NCI-H82 treated with DMSO at 0.1 percent for 48 hours (cell line): Measurements from ENCODE around the gene IFNL3.
"Not testable (repeated sequence)": the region's sequence is repeated elsewhere in the genome, so short reads cannot be mapped to it uniquely, and the experiment has no call there.

ENCODE experiments used
- DNase-seq: peaks from one replicate; lab custom pipeline; 2025; ENCODE audit not compliant: unreplicated experiment; lab: John Stamatoyannopoulos, UW

IFNL3 gene

DNA sequence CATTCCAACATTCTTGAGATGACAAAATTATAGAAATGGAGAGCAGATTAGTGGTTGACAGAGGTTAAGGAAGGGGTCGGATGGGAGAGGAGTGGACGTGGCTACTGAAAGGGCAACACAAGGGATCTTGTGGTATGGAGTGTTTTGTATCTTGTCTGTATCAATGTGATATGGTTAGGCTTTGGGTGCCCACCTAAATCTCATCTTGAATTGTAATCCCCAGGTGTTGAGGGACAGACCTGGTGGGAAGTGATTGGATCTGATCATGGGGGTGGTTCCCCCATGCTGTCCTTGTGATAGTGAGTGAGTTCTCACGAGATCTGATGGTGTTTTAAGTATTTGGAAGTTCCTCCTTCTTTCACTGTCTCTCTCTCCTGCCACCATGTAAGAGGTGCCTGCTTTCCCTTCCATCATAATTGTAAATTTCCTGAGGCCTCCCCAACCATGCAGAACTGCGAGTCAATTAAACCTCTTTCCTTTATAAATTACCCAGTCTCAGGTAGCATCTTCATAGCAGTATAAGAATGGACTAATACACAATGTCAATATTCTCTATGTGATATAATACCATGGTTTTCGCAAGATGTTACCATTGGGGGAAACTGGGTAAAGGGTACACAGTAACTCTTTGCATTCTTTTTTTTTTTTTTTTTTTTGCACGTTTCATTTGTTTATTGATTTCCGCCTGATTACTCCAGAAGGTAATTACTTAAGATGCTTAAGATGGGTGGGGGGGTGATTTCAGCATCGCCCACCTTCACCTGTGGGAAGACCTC is 8.8 kb upstream of the IFNL3 start:
- DNase-seq, result no peak

DNA sequence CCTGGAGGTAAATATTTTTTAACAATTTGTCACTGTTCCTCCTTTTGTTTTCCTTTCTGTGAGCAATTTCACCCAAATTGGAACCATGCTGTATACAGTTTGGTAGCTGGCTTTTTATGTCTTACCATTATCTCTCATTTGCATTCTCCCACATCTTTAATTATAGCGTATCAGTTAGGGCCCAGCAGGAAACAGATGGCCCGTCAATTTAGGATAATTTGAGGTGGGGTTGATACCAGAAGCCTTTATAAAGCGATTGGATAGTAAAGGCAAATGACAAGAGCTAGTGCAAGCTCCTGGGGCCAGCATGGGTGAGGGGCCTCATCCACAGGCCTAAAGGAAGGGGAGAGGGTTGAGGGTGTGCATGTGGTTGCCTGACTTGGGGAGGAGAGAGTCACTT is 7.7 kb upstream of the IFNL3 start:
- no peak for DNase-seq

DNA sequence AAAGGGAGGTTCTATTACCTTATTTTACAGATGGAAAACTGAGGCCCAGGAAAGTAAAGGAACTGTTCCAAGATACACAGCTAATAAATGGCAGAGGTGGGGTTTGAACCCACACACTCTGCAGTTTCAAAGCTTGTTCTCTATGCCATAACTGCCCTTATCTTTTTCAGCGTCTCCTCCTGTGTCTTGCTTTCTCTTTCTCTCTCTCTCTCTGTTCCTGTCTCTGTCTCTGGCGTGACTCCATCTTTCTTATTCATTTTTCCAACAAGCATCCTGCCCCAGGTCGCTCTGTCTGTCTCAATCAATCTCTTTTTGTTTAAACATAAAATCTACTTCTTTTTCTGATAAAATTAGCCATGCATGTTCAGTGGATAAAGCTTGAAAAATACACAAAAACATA is 7.0 kb upstream of the IFNL3 start:
- DNase-seq, result no peak

DNA sequence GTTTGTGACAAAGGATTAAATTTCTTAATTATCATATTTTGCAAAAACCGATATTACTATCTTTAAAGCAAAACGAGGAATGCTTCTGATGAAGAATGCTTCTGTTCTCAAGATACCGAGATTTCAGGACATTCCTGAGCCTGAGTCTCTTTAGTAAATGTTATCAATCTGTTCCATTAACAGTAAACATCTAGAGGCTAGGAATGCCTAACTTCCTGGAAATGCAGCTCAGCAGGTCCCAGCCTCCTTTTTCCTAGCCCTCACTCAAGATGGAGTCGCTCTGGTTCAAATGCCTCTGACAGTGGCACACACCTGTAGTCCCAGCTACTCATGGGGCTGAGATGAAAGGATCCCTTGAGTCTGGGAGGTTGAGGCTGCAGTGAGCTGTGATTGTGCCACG is 6.3 kb upstream of the IFNL3 start:
- no peak for DNase-seq

DNA sequence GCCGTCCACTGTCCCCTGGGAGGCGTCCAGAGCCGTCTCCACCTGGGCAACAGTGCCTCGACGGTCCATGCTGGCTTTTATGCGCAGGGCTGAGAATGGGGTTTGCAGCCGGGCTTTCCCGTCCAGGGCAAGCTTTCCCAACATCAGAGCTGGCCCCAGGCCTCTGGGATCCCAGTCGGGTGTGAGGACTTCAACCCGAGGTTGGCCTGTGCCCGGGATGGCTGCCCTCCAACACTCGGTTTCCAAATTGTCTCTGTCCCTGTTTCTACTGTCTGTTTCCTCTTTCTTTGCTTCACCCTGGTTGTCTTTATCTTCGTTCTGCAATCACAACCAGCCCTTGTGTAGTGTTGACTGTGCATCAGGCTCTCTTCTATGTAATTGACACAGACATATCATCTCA is 4.0 kb upstream of the IFNL3 start, which contains the start of gene IFNL4:
Gene IFNL4 (minus strand): TSS at position 51 of the 400 bp plus-strand sequence.
- DNase-seq, result no peak

DNA sequence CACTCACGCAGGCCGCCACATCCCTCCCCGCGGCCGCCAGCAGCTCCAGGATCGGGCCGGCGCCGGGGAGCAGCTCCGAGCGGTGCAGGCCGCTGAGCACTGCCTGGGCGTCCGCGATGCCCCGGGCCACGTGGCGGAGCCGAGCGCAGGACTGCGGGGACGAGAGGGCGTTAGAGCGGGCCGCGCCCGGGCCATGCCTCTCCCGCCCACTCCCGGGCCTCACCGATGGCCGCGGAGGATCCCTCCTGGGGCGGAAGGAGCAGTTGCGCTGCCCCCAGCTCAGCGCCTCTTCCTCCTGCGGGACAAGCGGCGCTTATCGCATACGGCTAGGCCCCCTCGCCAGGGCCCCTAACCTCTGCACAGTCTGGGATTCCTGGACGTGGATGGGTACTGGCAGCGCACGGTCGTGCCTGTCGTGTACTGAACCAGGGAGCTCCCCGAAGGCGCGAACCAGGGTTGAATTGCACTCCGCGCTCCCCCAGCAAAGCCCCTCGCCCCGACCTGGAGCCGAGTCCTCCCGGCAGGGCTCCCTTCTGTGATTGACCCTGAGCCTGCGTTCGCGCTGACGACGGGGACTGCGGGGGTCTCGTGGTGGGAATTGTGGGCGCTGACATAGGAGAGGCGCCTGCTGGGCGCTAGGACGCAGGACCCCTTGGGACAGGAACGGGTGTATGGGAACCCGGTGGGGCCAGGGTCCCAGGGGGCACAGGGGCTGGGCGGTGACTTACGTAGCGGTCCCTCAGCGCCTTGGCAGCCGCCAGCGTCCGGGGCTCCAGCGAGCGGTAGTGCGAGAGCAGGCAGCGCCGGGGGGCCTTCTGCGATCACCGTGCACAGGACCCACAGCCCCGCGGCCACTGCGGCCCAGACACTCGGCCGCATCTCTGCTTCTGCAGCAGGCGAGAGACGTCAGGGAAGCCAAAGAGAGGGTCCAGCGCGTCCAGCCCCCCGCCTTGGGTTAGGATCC is 3.2 kb upstream of the IFNL3 start:
- DNase-seq, result no peak

DNA sequence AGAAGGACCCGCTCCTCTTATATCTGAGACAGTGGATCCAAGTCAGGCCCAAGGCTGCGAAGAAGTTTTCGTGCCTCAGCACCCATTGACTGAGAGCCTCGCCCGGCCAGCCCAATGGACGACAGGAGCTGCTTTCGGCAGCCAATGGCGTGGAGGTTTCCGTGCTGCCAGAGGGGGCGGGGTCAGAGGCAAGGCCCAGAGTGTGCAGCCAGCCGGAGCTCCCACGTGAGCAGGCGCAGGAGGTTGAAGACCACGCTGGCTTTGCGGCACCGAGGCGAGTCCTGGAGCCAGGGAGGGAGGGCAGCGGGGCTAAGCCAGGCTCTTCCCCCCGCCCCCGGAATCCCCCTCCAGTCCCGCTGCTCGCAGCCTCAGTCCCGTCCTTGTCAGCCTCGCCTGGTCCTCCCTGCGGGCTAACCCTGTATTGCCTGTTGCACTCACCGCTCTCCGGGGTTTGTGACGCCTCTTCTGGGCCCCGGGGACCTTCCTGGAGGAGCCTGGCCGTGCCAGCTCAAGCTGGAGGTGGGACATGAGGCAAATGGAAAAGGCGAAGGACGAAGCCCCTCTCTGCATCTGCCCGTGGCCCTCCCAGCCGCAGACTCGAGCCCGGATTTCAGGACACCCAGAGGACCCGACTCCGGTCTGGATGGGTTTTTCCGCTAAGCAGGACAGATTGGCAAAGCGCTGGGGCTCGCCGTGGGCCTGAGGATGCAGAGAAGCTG is 2.3 kb upstream of the IFNL3 start:
- DNase-seq, result no peak

DNA sequence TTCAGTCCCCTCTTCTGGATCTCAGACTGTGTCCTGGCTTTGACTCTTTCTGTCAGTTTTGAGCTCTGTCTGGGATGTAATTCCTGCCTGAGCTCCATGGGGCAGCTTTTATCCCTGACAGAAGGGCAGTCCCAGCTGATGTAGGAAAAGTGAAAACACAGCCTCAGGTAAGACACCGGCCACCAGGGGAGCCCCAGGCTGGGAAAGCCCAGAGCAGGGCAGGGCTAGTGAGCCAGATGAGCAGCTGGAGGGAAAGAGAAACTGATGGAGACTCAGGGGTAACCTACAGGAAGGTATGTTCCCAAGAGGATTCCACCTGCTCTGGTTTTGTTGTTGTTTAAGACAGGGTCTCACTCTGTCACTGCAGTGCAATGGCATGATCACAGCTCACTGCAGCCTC is 360 bp upstream of the IFNL3 start:
- DNase-seq, result not testable (repeated sequence)

DNA sequence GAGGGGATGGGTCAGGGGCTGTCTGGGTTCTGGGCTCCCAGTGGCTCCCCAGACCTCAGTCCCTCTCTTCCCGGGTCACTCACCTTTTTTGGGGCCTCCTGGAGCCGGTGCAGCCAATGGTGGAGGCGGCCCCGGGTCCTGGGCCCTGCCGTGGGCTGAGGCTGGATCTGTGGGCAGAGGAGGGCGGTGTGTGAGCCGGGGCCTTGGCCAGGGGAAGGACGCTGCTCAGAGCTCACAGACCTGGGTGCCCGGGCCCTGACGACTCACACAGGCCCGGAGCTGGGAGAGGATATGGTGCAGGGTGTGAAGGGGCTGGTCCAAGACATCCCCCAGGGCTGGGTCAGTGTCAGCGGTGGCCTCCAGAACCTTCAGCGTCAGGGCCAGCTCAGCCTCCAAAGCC is 1.1 kb downstream of the IFNL3 start:
- not testable (repeated sequence) for DNase-seq

DNA sequence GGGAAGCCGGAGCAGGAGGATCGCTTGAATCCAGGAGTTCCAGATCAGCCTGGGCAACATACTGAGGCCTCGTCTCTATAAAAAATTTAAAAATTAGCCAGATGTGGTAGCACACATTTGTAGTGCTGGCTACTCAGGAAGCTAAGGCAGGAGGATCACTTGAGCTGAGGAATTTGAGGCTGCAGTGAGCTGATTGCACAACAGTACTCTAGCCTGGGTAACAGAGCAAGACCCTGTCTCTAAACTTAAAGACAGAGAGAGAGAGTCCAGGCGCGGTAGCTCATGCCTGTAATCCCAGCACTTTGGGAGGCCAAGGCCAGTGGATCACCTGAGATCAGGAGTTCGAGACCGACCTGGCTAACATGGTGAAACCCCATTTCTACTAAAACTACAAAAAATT is 4.4 kb downstream of the IFNL3 start:
- DNase-seq, result no peak

DNA sequence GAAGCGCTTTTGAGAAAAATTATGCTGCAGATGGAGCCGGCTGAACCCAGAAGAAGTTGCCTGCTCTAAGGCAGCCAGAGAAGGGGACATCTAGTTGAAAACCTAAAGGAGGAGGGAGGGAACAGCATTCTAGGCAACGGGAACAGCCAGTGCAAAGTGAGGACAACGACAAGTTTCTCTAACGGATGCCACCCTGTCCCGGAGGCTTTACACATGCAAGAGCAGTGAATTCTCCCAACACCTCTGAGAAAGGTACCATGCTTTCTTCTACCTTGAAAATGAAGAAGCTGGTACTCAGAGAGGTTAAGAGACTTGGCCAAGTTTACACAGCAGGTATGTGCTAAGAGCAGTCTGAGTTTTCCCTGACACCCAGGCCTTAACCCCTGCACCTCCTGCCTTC is 5.9 kb downstream of the IFNL3 start:
- no peak for DNase-seq

DNA sequence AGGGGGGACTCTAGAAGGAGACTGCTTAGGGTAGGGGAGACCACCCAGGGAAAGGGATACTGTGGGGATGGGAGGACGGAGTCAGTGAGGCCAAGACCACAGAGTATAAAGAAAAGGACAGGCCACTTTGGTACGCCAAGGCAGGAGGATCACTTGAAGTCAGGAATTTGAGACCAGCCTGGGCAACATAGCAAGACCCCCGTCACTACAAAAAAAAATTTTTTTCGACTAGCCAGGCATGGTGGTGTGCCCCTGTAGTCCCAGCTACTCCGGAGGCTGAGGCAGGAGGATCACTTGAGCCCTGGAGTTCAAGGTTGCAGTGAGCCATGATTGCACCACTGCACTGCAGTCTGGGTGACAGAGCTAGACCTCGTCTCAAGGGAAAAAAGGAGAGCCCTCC is 6.6 kb downstream of the IFNL3 start:
- DNase-seq, result no peak

DNA sequence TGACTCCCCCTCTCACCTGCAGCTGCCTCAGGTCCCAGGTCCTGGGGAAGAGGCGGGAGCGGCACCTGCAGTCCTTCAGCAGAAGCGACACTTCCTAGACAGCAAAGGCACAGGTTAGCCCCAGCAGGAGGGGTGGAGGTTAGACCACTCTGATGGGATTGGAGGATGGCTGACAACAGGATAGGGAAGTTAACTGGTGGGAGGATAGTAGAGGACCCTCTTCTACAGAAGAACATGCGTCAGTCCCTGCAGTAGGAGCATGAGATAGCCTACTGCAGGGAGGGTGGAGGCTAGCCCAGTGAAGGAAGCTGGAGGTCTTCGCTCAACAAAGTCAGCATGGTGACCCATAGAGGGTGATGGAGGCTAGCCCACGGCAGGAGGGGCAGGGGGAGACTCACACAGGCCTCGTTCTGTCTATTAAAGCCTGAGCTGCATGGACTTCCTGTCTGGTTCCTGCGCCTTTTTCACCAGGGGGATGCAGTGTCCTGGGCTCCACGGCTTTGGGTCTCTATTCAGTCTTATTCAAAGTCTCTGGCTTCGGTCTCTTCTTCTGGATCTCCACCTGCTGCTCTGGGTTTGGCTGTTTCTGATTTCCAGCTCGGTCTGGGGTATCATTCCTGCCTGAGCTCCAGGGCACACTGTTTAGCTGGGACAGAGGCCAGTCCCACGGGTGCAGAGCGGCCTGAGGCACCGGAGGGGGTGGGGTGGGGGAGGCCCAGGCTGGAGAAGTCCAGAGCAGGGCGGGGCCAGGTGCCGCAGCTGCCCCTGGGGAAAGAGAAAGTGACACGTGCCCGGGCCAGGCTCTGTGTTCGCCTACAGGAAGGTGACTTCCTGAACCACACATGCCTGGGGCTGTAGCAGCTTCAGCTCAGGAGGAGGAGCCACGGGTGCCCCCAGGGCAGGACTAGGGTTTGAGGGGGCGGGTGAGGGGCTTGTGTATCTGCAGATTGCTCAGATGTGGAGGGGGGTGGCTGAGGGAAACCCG is 7.3 kb downstream of the IFNL3 start:
- DNase-seq, result no peak

DNA sequence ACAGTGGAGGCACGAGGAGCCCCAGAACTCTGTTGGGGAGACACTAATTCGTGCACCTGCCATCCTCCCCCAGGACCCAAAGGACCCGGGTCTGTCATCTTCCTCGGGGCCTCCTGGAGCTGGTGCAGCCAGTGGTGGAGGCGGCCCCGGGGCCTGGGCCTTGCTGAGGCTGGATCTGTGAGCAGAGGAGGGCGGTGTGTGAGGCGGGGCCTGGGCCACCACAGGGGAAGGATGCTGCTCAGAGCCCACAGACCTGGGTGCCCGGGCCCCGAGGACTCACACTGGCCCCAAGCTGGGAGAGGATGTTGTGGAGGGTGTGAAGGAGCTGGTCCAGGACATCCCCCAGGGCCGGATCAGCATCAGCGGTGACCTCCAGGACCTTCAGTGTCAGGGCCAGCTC is 8.3 kb downstream of the IFNL3 start:
- no peak for DNase-seq

DNA sequence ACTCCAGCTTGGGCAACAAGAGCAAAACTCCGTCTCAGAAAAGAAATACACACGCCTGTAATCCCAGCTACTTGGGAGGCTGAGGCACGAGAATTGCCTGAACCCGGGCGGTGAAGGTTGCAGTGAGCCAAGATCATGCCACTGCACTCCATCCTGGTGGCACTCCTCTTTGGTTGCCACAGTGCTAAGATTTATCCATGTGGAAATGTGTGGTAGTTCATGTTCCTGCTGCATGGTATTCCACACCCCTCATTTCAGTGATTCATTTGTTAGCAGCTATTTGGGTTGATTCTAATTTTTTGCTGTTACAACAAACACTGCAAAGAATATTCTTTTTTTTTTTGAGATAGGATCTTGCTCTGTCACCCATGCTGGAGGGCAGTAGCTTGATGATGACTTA is 12.1 kb downstream of the IFNL3 start:
- no peak for DNase-seq

DNA sequence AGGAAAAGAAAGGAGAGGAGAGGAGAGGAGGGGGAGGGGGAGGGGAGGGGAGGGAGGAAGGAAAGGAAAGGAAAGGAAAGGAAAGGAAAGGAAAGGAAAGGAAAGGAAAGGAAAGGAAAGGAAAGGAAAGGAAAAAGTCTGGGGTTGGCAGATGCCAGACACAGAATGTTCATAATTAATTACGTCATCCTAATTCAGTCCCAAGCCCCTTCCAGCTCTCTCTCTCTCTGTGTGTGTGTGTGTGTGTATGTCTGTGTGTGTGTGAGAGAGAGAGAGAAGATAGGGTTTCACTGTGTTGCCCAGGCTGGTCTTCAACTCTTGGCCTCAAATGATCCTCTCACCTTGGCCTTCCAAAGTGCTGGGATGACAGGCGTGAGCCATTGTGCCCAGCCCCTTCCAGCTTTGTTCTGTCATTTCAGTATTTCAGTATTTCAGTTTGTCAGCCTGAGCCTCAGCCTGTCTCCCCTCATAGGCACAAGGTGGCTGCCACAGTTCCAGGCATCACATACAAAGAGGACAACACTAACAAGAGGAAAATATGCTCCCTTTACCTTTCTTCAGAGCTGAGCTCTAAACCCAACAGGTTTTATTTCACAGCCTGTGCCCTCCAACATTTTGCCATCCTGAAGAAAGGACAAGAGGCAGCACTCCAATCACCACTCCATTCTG is 14.6 kb downstream of the IFNL3 start:
- no peak for DNase-seq

DNA sequence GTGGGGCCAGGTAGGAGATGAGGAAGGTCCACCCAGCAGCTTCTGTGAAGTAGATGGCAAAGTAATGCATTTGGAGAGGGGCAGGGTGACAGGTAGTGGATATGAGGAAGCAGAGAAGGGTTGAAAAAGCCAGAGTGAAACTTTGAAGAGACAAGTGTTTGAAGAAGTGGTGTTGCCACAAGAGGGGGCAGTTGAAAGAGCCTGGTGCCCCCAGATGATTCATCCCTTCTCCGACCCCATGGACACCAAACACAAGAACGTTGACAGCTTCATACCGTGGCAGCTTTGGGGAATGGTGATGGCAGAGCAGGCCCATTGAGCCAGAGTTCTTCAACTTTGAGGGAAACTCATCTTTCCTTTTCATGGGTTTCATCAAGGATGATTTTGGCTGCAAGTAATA is 19.9 kb downstream of the IFNL3 start:
- no peak for DNase-seq

DNA sequence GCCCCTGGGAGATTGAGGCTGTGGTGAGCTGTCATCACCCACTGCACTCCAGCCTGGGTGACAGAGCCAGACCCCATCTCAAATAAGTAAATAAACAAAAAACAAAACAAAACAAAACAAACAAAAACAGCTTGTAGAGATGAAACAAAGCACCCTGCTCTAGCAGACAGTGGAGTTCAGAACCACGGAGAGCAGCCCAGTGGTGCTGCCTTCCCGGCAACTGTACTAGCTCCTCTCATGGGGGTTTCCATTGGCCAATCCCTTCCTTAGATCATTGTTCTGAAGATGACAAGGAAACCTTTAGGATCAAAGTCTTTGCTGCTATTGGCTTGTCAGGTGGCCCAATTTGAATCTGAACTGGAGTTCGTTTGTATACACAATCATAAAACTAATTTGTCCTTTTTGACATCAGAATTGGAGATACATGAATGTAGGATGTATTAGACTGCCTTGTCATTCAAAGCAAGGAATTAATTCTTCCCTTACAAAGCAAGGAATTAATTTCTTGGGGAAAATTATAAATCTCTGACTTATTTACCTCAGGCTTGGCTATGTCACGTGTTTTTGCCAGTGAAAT is 21.0 kb downstream of the IFNL3 start:
- DNase-seq, result no peak

DNA sequence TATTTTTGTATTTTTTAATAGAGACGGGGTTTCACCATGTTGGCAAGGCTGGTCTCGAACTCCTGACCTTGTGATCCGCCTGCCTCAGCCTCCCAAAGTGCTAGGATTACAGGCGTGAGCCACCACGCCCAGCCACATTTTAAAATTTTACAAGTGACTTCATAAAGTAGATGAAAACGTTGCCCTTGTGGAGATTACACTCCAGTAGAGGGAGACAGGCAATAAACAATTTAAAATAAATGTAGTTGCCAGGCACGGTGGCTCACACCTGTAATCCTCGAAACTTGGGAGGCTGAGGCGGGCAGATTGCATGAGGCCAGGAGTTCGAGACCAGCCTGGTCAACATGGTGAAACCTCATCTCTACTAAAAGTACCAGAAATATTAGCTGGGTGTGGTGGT is 25.7 kb downstream of the IFNL3 start:
- DNase-seq, result not testable (repeated sequence)
